Activated CD8-positive, alpha-beta memory T cell treated with anti-CD3 and anti-CD28 coated beads for 1 hour (primary cell): ENCODE measurements around the gene OR2J2.
"Not testable (repeated sequence)": the region's sequence is repeated elsewhere in the genome, so short reads cannot be mapped to it uniquely, and the experiment has no call there.

Source experiments
- DNase-seq, 2 donors: peaks; one replicate each; pipeline ENCODE4 v3.0.0-alpha.2; 2020; ENCODE audit warnings: low read depth in 1 of 2; ENCODE audit errors: extremely low read depth in 1 of 2

The OR2J2 gene

GRCh38 chr6:29170607-29171006, at the start of gene OR2J2:
TSS of gene OR2J2 (plus strand) at chr6:29170907. CDS start at chr6:29173636, 2,729 bp downstream.
- DNase-seq = not testable (repeated sequence)

DNA sequence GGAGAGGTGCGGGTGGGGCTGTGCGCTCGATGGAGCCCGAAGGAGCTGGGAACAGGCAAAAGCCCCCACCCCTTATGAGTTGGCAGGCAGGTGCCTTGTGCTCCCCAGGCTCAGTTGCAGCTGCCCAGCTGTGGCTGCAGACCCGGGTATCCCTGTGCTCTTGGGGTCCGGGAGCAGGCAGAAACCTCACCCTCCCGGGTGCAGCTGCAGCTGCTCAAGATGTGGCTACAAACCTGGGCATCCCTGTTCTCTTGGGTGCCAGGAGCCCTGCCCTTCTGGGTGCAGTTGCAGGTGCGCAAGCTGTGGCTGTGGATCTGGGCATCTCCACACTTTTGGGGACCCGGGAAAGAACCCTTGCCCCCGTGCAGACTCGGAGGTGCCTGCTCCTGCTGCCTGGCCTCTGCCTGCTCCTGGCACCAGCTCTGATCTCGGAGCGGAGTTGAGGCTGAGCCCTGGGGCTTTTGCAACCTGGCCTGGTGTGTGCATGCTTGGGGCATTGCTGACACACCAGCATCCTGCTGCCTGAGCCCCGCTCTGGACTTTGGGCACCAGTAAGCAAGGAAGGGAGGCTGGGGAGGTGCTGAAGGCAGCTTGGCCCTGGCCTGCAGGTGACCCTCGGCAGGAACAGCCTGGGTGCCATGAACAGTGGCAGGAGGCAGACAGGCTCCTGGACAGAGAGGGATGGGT, 41.2 kb upstream of the OR2J2 start:
- DNase-seq = no peak

GRCh38 chr6:29130644-29131043, 40.1 kb upstream of the OR2J2 start:
- no peak for DNase-seq

DNA sequence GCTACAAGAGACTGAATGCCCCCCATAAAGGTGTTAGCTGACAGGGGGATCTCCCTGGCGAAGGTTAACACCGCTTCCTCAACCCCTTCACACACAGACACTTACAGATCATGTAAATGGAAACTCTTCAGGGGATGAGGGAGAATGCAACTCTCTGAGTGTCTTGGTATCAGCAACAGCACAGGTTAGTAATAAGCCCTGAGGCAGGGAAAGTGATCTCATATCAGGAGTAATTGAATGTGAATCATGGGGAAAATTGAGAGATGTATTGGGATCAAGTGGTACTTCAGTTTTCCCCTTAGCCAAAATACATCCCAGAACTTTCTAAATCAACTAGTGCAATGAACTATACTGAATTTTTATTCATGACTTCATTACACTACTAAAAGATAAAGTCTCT, 39.0 kb upstream of the OR2J2 start:
- no peak for DNase-seq

DNA sequence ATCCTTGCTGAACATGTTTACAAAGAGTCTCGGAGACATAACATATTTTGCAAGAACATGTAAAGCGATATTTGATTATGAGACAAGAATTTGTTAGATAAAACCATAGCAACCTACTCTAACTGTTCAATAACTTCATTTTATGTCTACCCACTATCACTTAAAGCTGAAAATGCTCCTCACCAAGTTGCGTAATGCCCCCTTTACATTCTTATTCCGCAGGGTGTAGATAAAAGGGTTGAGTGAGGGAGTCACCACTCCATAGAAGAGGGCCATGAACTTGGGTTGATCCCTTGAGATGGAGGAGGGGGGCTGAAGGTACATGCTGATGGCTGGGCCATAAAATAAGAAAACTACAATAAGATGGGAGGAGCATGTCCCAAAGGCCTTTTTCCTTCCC, 33.0 kb upstream of the OR2J2 start:
- DNase-seq = no peak

DNA sequence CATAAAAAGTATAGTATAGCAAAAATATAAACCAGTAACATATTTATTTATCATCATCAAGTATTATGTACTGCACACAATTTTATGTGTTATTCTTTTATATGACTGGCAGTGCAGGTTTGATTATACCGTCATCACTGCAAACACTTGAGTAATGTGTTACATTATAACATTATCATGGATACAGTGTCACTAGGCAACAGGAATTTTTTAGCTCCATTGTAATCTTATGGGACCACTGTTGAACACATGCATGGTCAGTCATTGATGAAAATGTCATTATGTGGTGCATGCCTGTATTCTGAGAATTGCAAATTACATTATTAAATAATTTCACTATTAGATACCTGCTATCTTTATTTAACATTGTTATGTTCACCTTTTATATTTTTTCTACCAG, 29.1 kb upstream of the OR2J2 start:
- no peak for DNase-seq

DNA sequence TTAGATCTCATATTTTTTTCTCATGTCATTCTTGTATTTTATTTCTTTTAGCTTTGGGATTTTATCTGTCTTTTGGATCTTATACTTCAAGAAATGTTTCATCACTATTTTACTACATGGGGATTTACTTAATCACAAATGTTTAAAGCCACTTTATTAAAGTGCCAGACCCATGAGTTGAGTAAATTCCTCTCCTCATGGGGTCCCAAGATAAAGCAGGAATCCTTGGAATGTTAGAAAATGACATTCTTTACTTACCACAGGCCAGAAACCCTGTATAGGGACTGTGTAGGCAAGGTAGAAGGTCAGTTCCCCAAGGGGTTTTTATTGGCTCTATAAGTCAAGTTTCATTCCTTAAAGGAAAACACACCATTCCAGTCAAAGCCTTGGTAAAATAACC, 28.4 kb upstream of the OR2J2 start:
- DNase-seq = no peak

DNA sequence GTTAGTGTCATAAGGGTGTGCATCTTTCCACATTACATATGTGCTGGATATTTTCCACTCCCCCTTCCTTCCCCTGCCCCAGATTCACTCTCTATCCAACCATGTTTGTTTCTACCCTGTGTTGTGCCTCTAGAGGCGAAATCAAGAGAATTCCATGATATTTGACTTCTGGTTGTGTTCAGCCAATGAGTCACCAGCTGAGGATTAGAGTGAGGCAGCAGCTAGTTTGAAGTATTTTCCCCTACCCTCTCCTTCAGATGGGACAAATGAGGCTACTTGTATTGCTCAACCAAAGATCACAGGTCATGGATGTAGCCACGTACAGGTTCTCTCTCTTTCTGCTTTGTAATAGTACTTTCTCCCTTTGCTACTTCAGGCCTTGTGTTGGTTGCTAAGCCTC, 24.5 kb upstream of the OR2J2 start:
- no peak for DNase-seq

DNA sequence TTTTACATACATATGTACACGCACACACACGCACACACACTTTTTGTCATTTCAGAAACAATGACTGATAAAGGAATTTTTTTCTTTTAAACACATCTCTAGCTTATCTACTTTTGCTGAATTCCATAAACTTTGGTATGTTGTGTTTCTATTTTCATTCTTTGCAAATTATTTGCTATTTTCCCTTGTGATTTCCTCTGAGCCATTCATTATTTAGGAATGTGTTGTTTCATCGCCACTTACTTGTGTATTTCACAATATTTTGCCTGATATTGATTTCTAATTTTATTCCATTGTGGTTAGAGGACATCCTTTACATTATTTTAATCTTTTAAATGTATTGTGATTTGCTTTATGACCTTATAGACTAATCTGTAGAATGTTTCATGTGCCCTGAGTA, 23.6 kb upstream of the OR2J2 start:
- no peak for DNase-seq

DNA sequence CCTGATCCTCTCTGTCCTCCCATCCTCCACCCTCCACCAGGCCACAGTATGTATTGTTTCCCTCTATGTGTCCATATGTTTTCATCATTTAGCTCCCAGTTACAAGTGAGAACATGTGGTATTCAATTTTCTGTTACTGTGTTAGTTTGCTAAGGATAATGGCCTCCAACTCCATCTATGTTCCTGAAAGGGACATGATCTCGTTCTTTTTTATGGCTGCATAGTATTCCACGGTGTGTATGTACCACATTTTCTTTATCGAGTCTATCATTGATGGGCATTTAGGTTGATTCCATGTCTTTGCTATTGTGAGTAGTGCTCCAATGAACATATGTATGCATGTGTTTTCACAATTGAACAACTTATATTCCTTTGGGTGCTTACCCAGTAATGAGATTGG, 21.3 kb upstream of the OR2J2 start:
- DNase-seq = not testable (repeated sequence)

DNA sequence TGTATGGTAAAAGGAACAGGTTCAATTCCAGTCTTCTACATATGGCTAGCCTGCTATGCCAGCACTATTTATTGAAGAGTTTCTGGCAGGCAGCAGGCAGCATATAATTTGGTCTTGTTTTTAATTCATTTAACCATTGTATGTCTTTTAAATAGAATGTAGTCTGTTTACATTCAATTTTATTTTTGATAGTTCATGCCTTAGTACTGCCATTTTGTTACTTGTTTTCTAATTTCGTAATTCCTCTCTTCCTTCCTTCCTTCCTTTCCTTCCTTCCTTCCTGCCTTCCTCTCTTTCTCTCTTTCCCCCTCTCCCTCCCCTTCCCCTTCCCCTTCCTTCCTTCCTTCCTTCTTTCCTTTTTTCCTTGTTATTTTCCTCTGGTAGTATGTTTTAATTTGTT, 17.6 kb upstream of the OR2J2 start:
- no peak for DNase-seq

DNA sequence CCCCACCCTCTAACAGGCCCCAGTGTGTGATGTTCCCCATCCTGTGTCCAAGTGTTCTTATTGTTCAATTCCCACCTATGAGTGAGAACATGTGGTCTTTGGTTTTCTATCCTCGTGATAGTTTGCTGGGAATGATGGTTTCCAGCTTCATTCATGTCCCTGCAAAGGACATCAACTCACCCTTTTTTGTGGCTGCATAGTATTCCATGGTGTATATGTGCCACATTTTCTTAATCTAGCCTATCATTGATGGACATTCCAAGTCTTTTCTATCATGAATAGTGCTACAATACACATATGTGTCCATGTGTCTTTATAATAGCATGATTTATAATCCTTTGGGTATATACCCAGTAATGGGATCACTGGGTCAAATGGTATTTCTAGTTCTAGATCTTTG, 15.5 kb upstream of the OR2J2 start:
- DNase-seq = not testable (repeated sequence)

DNA sequence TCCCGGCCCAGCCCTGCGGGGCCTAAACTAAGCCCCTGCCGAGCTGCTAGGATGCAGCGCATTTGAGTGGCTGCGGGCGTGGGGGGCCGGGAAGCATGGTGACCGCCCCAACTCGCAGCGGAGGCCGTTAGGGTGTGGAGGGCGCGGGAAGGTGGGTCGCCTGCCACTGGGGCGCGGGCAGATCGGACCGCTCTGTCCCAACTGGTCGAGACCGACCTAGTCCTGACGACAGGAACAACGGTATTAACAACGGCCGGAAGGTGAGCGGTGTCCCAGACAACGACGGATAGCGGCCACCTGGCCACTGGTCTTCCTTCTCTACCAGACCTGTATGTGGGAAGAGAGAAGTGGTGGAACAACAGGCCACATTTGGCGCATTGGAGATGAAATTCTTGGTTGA, 10.8 kb upstream of the OR2J2 start:
- not testable (repeated sequence) for DNase-seq

DNA sequence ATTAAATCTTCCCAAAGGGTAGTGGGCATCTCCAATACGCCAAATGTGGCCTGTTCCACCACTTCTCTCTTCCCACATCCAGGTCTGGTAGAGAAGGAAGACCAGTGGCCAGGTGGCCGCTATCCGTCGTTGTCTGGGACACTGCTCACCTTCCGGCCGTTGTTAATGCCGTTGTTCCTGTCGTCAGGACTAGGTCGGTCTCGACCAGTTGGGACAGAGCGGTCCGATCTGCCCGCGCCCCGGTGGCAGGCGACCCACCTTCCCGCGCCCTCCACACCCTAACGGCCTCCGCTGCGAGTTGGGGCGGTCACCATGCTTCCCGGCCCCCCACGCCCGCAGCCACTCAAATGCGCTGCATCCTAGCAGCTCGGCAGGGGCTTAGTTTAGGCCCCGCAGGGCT, 5.1 kb upstream of the OR2J2 start:
- not testable (repeated sequence) for DNase-seq

GRCh38 chr6:29171736-29172135, 1.0 kb downstream of the OR2J2 start:
- DNase-seq = no peak

GRCh38 chr6:29183594-29183993, 12.9 kb downstream of the OR2J2 start:
- DNase-seq = no peak

DNA sequence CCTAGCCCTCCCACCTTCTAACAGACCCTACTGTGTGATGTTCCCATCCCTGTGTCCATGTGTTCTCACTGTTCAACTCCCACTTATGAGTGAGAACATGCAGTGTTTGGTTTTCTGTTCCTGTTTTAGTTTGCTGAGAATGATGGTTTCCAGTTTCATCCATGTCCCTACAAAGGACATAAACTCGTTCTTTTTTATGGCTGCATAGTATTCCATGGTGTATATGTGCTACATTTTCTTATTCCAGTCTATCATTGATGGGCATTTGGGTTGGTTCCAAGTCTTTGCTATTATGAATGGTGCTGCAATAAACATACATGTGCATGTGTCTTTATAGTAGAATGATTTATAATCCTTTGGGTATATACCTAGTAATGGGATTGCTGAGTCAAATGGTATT, 18.0 kb downstream of the OR2J2 start:
- DNase-seq = not testable (repeated sequence)

GRCh38 chr6:29200767-29201662, 30.3 kb downstream of the OR2J2 start:
- no peak for DNase-seq

- DNase-seq = no peak
These were observed 31.3 kb downstream of the OR2J2 start for GRCh38 chr6:29201966-29202365.

- DNase-seq = no peak
These were observed 40.8 kb downstream of the OR2J2 start for GRCh38 chr6:29211488-29211887.

GRCh38 chr6:29216528-29216927, 45.8 kb downstream of the OR2J2 start:
- no peak for DNase-seq

GRCh38 chr6:29217242-29217641, 46.5 kb downstream of the OR2J2 start:
- not testable (repeated sequence) for DNase-seq
